K562 (cell line): ENCODE measurements around the gene FAM236D. TPM values are rescaled to one million over a fixed set of nuclear protein-coding genes. Genes with fewer than 3 reads are reported as not detected.
"Not testable (repeated sequence)": the region's sequence is repeated elsewhere in the genome, so short reads cannot be mapped to it uniquely, and the experiment has no call there.

Experiments used
- ATAC-seq: fragments of 200-7000 bp; cut with Tn5 transposase; 3 replicates; pipeline ENCODE4 v1.9.1; 2020; ENCODE audit warnings: moderate library complexity
- BruUV-seq: library from RNA; stranded (reverse); fragments of 400-500 nt; replicated peaks from 2 replicates; lab custom pipeline; 2021; lab: Mats Ljungman, UMichigan
- CTCF ChIA-PET: fragments of 300-600 bp; formaldehyde crosslinking; extraction: SDS; loops from one replicate; lab custom pipeline; 2021; ENCODE audit warnings: low intra/inter-chr PET ratio; lab: Yijun Ruan, JAX
- POLR2A ChIA-PET: fragments of 300-600, 350-650 bp; sonication (Branson Sonifier 250); formaldehyde crosslinking; extraction: SDS; loops from one replicate; lab custom pipeline; 2021; ENCODE audit warnings: antibody characterized with exemption, inconsistent platforms; lab: Yijun Ruan, JAX
- DNase-seq, 4 experiments: peaks; one replicate each; pipeline versions ENCODE4 v3.0.0 to v3.0.0-alpha.2; 2011 to 2018; ENCODE audit warnings: low spot score in 3 of 4, mixed read lengths in 3 of 4; ENCODE audit errors: extremely low read depth in 1 of 4
- FAIRE-seq: peaks from 2 replicates; lab custom pipeline; 2011; peaks lifted over from hg19 to GRCh38; lab: Jason Lieb, UNC
- H2AFZ ChIP-seq: 2 replicates; pipeline ENCODE4 v1.6.0; 2011; ENCODE audit warnings: low read depth, low read length, control low read depth, inconsistent platforms
- H3K27ac ChIP-seq: fragments of 200-600 bp; 3 replicates; pipeline ENCODE4 v1.8.0; 2011; ENCODE audit warnings: low read depth, mild to moderate bottlenecking, control low read depth, inconsistent platforms, low read length, moderate library complexity, mixed read lengths; ENCODE audit errors: extremely low read depth
- H3K27me3 ChIP-seq, 2 experiments: fragments of 300-600 bp in 1 of 2; 2 replicates in 1 of 2; 3 replicates in 1 of 2; pipeline versions ENCODE4 v1.6.0 to v1.8.0; 2011; ENCODE audit warnings: inconsistent platforms in 2 of 2, low read length in 2 of 2, mild to moderate bottlenecking in 1 of 2, mixed read lengths in 1 of 2, moderate library complexity in 1 of 2; ENCODE audit not compliant: control insufficient read depth in 2 of 2, insufficient read depth in 2 of 2
- H3K36me3 ChIP-seq: fragments of 300-600 bp; 3 replicates; pipeline ENCODE4 v1.8.0; 2011; ENCODE audit warnings: mild to moderate bottlenecking, low read length, inconsistent platforms; ENCODE audit not compliant: control insufficient read depth, insufficient read depth
- H3K4me1 ChIP-seq, 2 experiments: fragments of 200-600 bp in 1 of 2; replicated peaks in 1 of 2; 2 replicates in 1 of 2; 3 replicates in 1 of 2; pipeline versions ENCODE4 v1.5.1 to v1.8.0; 2011; ENCODE audit warnings: inconsistent platforms in 2 of 2, low read length in 2 of 2, mild to moderate bottlenecking in 1 of 2, mixed read lengths in 1 of 2, moderate library complexity in 1 of 2; ENCODE audit not compliant: control insufficient read depth in 2 of 2, insufficient read depth in 2 of 2
- H3K4me2 ChIP-seq: 2 replicates; pipeline ENCODE4 v1.6.1; 2011; ENCODE audit warnings: low read length, control low read depth, inconsistent platforms, mixed read lengths; ENCODE audit not compliant: insufficient read depth
- H3K4me3 ChIP-seq: fragments of 200-600 bp; sonication (generic), shearing (Covaris generic); 2 replicates; pipeline ENCODE4 v1.5.1; 2016; ENCODE audit warnings: control low read depth, inconsistent platforms
- H3K79me2 ChIP-seq: fragments of 200-600 bp; 3 replicates; pipeline ENCODE4 v1.8.0; 2011; ENCODE audit warnings: low read length, inconsistent platforms; ENCODE audit not compliant: control insufficient read depth, insufficient read depth
- H3K9ac ChIP-seq, 2 experiments: 2 replicates each; pipeline versions ENCODE4 v1.6.0 to v1.6.1; 2011; ENCODE audit warnings: low read depth in 2 of 2, low read length in 2 of 2, control low read depth in 1 of 2, inconsistent platforms in 1 of 2, mild to moderate bottlenecking in 1 of 2, mixed read lengths in 1 of 2; ENCODE audit not compliant: insufficient read depth in 1 of 2
- H3K9me1 ChIP-seq: one replicate; pipeline ENCODE4 v1.6.0; 2011; ENCODE audit warnings: inconsistent platforms, mild to moderate bottlenecking, low read length, moderate library complexity; ENCODE audit not compliant: control insufficient read depth, insufficient read depth
- H3K9me3 ChIP-seq: replicated peaks from 2 replicates; pipeline ENCODE4 v1.5.1; 2011; ENCODE audit warnings: low read depth, low read length, inconsistent platforms; ENCODE audit not compliant: control insufficient read depth, insufficient read depth
- H4K20me1 ChIP-seq: replicated peaks from 2 replicates; pipeline ENCODE4 v1.6.1; 2011; ENCODE audit warnings: low read length, inconsistent platforms, mixed read lengths; ENCODE audit not compliant: control insufficient read depth, insufficient read depth
- WGBS: fragments of 100-300 bp; shearing (Covaris generic); methylation state at CpG from one replicate; pipeline ENCODE4 v1.1.6; 2016; ENCODE audit warnings: low coverage, mixed read lengths; ENCODE audit not compliant: insufficient coverage; ENCODE audit errors: missing lambda C conversion rate; 5-methylcytosine and 5-hydroxymethylcytosine counted together
- in situ Hi-C: fragments of 300-500 bp; cut with MboI; formaldehyde crosslinking; loops from 4 replicates; pipeline ENCODE4 v1.15.0; 2018; ENCODE audit warnings: inconsistent platforms, mixed read lengths
- intact Hi-C: fragments of 100-400 bp; cut with micrococcal nuclease; formaldehyde crosslinking; loops from 2 replicates; pipeline ENCODE4 v1.14.2; 2022
- polyA plus RNA-seq, 8 experiments: library from polyadenylated mRNA; depleted of rRNA in 4 of 8; stranded (reverse) in 5 of 8; unstranded in 3 of 8; fragments of >200 nt; fragmentation: Nextera tagmentation in 2 of 8; fragmentation: Illumina TruSeq in 1 of 8; extraction: Ambion mirVana in 2 of 8; extraction: Trizol in 1 of 8; gene quantifications; 2 replicates each; pipeline versions ENCODE4 v1.2.1 to v1.2.3, GENCODE V29; 2011 to 2014; ENCODE audit warnings: inconsistent platforms in 1 of 8, missing spikeins in 1 of 8
- total RNA-seq, 7 experiments: library from RNA; depleted of rRNA in 6 of 7; stranded (reverse); fragments of >200 nt in 6 of 7; fragmentation: Illumina TruSeq in 2 of 7; extraction: Trizol in 2 of 7; gene quantifications; 2 replicates each; pipeline versions ENCODE4 v1.2.1 to v1.2.3, GENCODE V29; 2011 to 2021; ENCODE audit warnings: low replicate concordance in 1 of 7

FAM236D gene
- total and polyA plus RNA-seq, 9 of the 15 experiments (the other 6 are each of a cell fraction or from before 2014, with no cell fraction given) = not detected

- FAIRE-seq = not testable (repeated sequence)
- no CpG with 5 or more reads among the region's 15 CpGs for WGBS
Observed at GRCh38 chrX:72782560-72782959, 25.4 kb downstream of the FAM236D start, which contains the start of gene FAM236B. Gene FAM236B, minus strand, starts transcription at chrX:72782660. Its CDS starts 100 bp downstream, at chrX:72782560.

GRCh38 chrX:72778146-72778545 is 29.9 kb downstream of the FAM236D start:
- H3K27me3 ChIP-seq, H3K9me1 ChIP-seq, H3K36me3 ChIP-seq, H2AFZ ChIP-seq, DNase-seq, intact Hi-C loops, CTCF ChIA-PET, in situ Hi-C loops, ATAC-seq, FAIRE-seq, H3K27ac ChIP-seq, H3K4me3 ChIP-seq, BruUV-seq, H3K79me2 ChIP-seq, POLR2A ChIA-PET, H4K20me1 ChIP-seq, H3K4me1 ChIP-seq, H3K4me2 ChIP-seq, H3K9me3 ChIP-seq, H3K9ac ChIP-seq: not testable (repeated sequence)
- WGBS = no CpG with 5 or more reads among the region's 6 CpGs

More at GRCh38 chrX:72782560-72782959, 25.4 kb downstream of the FAM236D start, which contains the start of gene FAM236B:
- BruUV-seq, H2AFZ ChIP-seq, H4K20me1 ChIP-seq, H3K9me3 ChIP-seq, H3K27me3 ChIP-seq, H3K36me3 ChIP-seq, intact Hi-C loops, H3K4me3 ChIP-seq, H3K4me1 ChIP-seq, CTCF ChIA-PET, H3K9ac ChIP-seq, H3K79me2 ChIP-seq, H3K27ac ChIP-seq, H3K9me1 ChIP-seq, in situ Hi-C loops, H3K4me2 ChIP-seq, DNase-seq, POLR2A ChIA-PET, ATAC-seq: not testable (repeated sequence)

GRCh38 chrX:72777467-72777790 is 30.6 kb downstream of the FAM236D start:
- DNase-seq, H3K36me3 ChIP-seq, H3K4me1 ChIP-seq, CTCF ChIA-PET, H3K9me3 ChIP-seq, BruUV-seq, FAIRE-seq, H3K79me2 ChIP-seq, in situ Hi-C loops, H4K20me1 ChIP-seq, H3K9ac ChIP-seq, intact Hi-C loops, H3K27ac ChIP-seq, ATAC-seq, H3K9me1 ChIP-seq, H3K4me3 ChIP-seq, H3K4me2 ChIP-seq, H3K27me3 ChIP-seq, H2AFZ ChIP-seq, POLR2A ChIA-PET: not testable (repeated sequence)
- WGBS = no CpG with 5 or more reads among the region's 15 CpGs

- FAIRE-seq, H2AFZ ChIP-seq, H4K20me1 ChIP-seq, H3K4me2 ChIP-seq, POLR2A ChIA-PET, BruUV-seq, H3K27ac ChIP-seq, H3K9me3 ChIP-seq, in situ Hi-C loops, H3K9me1 ChIP-seq, H3K27me3 ChIP-seq, H3K36me3 ChIP-seq, H3K79me2 ChIP-seq, H3K4me3 ChIP-seq, intact Hi-C loops, H3K4me1 ChIP-seq, CTCF ChIA-PET, H3K9ac ChIP-seq, DNase-seq: not testable (repeated sequence)
- WGBS = no CpG with 5 or more reads among the region's 44 CpGs
- ATAC-seq = peak; percentile 93
Observed at GRCh38 chrX:72776653-72777466, 31.1 kb downstream of the FAM236D start, which contains the start of gene DMRTC1B. Gene DMRTC1B, plus strand, starts transcription at chrX:72776890. Its CDS starts 68,246 bp downstream, at chrX:72845136.
